Activated CD4-positive, CD25-positive, alpha-beta regulatory T cell treated with anti-CD3 and anti-CD28 coated beads, Interleukin-2, amount 50 U/mL, for 24 hours (primary cell): Measurements from ENCODE around the gene XKR8.

ENCODE experiments used
- ATAC-seq, 2 donors: fragments of 150-1000 bp; cut with Tn5 transposase; one replicate each; pipeline ENCODE4 v1.10.0; 2021; ENCODE audit warnings: mild to moderate bottlenecking in 1 of 2, moderate library complexity in 1 of 2

Gene XKR8

DNA sequence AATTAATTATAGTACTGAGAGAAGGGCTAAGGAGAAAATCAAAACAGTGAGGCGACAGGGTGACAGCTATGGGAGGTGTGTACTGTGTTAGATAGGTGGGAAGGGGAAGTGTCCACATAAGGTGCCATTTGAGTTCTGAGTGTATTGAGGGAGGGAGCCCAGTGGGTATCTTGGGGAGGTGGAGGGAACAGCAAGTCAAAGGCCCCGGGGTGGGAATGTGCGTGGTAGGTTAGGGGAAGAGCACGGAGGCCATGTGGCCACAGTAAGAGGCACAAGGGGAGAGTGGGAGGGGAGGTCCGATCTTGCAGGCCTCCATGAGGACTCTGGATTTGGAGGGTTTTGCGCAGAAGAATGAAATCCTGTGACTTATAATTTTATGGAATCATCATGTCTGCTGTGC is 3.0 kb upstream of the XKR8 start:
- ATAC-seq: no peak

DNA sequence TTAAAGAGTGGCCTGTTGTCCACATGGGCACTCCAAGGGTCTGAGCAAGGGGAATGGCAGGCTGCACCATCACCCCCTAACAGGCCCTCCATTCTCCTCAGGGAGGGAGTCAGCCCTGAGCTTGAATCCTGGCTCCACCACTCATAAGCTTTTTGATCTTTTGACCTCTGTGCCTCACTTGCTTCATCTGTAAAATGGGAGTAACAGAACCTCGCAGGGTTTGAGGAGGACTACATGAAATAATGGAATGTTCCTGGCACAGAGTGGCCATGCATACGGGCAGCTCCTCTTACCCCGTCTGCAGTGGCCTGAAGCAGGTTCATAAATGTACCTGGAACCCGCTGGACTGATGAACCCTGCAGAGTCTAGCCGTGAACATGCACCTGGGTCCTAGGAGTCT is 2.1 kb upstream of the XKR8 start:
- no peak for ATAC-seq

- no peak for ATAC-seq
Measured at GRCh38 chr1:27958513-27958912, 1.3 kb upstream of the XKR8 start.

DNA sequence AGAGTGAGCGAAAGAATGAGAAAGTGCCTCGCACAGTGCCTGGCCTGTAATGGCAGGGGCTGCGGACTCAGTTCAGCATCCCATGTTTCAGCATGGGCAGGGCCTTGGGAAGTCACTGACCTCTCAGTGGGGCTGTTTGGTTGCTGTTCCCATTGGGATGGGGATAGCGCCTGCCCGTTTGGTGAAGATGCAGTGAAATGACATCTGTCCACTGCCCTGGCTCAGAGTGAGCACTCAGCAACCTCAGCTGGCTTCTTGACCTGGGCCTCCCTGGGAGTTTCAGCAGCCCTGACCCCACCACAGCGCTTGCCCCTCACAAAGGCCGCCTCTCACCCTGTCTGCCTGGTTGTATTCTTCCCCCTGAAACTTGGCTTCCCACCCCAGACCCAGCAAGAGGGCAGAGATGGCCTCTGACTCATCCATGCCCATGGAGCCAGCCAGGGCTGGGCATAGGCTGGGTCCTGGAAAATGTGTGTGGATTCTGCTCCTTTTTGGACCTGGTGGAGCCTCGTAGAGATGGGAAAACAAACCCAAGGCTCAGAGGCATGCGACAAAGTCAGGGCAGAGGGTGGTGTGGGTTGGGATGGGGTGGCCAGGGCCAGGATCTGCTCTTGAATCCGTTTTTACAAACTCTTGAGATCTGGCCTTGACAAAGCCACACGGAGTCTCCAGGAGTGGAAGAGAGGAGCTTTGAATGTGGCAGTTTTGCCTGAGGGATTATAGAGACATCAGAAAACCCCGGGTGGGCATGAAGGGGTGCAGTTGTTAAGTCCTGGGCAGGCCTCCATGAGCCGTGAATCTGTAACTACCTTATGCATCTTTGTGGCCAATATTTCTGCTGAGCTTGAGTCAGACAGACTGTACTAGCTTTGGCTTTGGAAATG is 1.2 kb downstream of the XKR8 start:
- ATAC-seq: no peak

GRCh38 chr1:27961646-27962221 is 2.0 kb downstream of the XKR8 start:
- ATAC-seq: no peak

- no peak for ATAC-seq
Measured at GRCh38 chr1:27963393-27963792, 3.6 kb downstream of the XKR8 start.

GRCh38 chr1:27966402-27967105 is 6.8 kb downstream of the XKR8 start:
- ATAC-seq: no peak

- ATAC-seq: no peak
Measured at GRCh38 chr1:27967106-27967883, 7.5 kb downstream of the XKR8 start.

- ATAC-seq: no peak
Measured at GRCh38 chr1:27967884-27968466, 8.2 kb downstream of the XKR8 start.

DNA sequence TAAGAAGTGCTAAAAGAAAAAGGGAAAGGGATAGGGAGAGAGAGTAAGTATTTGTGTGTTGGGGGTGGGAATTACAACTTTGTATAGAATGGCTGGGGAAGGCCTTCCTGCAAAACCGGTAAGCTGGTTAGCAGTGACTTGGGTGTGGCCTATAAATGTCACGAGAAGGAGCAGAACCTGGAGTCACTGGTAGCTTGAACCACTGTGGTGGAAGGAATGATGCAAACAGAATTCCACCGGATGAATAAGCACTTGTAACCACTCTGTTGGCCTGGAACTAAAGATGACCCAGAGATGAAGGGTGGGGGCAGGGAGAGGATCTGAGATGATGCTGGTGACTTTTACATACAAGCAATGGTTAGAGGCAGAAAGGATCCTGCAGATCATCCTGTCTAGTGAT is 8.9 kb downstream of the XKR8 start:
- ATAC-seq: no peak

GRCh38 chr1:27970401-27970800 is 10.6 kb downstream of the XKR8 start:
- no peak for ATAC-seq

DNA sequence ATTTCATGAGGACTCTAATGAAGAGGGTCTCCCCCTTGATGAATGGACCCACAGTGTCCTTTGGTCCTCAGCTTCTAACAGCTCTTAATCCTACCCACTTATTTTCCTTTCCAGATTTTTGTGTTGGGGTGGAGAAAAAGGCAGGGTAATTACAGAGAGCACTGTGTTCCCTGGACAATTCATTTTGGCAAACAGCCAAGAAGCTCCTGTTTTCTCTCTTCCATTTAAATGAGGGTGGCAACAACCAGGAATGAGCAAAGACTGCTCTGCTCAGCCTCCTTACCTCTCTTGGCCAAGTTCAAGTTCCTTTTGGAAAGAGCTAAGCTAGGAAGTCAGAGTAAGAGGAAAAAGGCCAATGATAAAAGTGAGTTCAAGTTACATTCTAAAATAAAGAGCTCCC is 11.9 kb downstream of the XKR8 start:
- ATAC-seq: no peak

- no peak for ATAC-seq
Measured at GRCh38 chr1:27972141-27972540, 12.4 kb downstream of the XKR8 start.

DNA sequence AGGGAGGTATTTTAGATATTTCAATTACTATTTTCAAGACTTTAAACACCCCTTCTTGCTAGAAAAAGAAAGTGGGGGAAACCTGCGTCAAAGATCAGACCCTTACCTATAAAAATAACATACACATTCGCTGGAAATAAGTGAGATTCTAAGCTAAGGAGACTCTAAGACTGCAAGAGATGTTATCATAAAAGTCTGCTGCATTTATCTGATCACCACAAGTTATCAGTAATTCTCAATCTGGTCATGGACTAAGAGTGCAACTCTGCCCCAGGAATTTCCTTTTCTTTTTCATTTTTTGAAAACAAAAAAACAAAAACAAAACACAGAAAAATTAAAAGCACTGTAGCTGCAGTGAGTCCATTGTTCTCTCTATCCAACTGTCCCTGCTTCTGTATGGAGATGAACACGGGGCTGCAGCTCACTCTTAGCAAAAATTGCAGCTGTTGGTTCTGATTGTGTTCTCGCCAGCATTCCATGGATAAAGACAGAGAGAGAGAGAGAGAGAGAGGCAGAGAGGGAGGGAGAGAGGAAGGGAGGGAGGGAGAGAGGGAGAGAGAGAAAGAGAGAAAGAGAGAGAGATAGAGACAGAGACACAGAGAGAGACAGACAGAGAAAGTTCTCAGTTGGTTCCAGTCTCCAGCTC is 14.1 kb downstream of the XKR8 start:
- ATAC-seq: no peak

- no peak for ATAC-seq
Measured at GRCh38 chr1:27974417-27974781, 14.6 kb downstream of the XKR8 start.

GRCh38 chr1:27979151-27979858 is 19.5 kb downstream of the XKR8 start:
- ATAC-seq: peak; percentile 46 to 53

DNA sequence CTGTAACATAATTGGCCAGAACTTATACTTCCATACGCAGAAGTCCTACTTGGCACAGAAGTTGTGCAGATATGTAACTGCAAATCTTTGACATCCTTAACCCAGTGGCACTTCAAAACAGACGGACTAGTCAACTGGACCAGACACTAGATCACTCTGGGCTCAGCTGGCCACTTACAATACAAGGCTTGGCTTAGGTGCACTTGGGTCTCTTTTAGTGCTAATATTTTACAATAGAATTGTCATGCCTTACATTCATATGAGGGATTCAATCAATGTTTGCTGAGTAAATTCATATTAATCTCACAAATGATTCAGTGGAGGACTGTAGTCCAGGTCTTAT is 20.1 kb downstream of the XKR8 start:
- no peak for ATAC-seq

DNA sequence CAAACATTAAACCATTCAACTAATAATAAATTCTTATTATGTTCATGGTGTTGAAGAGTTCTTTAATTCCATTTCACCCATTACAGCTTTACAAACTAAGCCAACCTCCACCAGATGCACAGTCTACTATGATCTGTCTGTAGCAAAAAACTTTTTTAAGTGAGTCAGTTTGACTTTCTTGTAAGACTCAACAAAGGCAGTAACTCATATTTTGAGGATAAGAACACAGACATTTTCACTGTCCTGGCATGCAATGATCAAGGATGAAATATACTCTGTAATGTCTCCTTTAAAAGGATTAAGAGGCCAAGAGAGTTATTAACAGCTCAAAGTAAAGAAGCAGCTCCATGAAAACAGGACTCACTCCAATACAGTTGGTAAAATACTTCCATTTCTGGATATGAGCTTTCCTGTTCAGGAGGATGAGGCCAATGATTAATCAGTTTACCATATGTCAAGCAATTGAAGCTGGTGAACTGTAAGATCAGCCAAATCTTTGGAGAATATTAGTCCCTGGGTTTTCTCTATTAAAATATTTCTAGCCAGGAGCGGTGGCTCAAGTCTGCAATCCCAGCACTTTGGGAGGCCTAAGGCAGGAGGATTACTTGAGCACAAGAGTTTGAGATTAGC is 20.6 kb downstream of the XKR8 start:
- ATAC-seq: peak in 1 of 2 donors; percentile 21

GRCh38 chr1:27981145-27981544 is 21.4 kb downstream of the XKR8 start:
- no peak for ATAC-seq

DNA sequence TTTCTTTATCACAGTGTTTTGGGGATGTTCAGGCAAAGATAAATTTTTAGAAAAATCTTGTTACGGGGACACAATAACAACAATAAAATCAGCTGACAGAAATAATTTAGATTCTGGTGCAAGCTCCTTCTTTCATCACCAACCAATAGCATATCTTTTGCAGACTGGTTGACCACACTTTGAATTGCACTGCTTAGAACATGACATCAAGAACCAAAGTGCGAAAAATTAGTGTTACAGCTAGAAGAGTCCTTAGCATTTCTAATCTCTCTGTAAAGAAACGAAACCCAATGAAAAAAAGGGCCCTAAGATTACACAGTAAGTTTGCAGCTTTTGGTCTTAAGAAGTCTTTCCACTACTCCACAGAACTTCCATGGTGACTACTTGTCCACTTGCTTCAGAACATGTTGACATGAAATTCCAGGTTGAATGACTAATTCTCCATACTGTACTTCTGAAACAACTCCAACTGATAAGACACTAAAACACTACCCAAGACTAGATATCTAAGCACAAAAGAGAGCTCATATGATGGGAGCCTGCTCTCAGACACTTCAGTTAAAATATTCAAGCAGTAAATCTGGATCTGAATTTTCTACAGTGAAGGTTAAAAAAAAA is 31.3 kb downstream of the XKR8 start:
- no peak for ATAC-seq

GRCh38 chr1:27992276-27992675 is 32.5 kb downstream of the XKR8 start:
- ATAC-seq: peak; percentile 89 to 90
